Prostate gland (tissue), 2 donors: ENCODE data around the gene BANP. TPM values are rescaled to one million over a fixed set of nuclear protein-coding genes. Genes with fewer than 3 reads are reported as not detected.

Experiments
- DNase-seq: peaks from one replicate; pipeline ENCODE4 v3.0.0-alpha.2; 2019; ENCODE audit warnings: low spot score
- H3K27ac ChIP-seq, 2 donors: fragments of 200-600 bp; sonication (generic); 2 replicates each; pipeline ENCODE4 v1.5.1; 2017 to 2019
- H3K27me3 ChIP-seq: fragments of 200-600 bp; sonication (generic); replicated peaks from 2 replicates; pipeline ENCODE4 v1.5.1; 2019; ENCODE audit not compliant: insufficient read depth
- H3K36me3 ChIP-seq, 2 donors: fragments of 200-600 bp; sonication (generic); 1 replicate in 1 of 2; 2 replicates in 1 of 2; pipeline versions ENCODE4 v1.5.1 to v1.8.1; 2017 to 2019
- H3K4me1 ChIP-seq: fragments of 200-600 bp; sonication (generic); replicated peaks from 2 replicates; pipeline ENCODE4 v1.5.1; 2019
- H3K4me3 ChIP-seq, 2 donors: fragments of 200-600 bp; sonication (generic); 2 replicates each; pipeline ENCODE4 v1.5.1; 2017 to 2019
- H3K9me3 ChIP-seq: fragments of 200-600 bp; sonication (generic); 2 replicates; pipeline ENCODE4 v1.5.1; 2017
- CTCF ChIP-seq, 4 experiments: fragments of 200-600 bp in 2 of 4; fragments of 450-650 bp in 2 of 4; sonication (generic) in 2 of 4; IDR thresholded peaks; 1 replicate in 3 of 4; 2 replicates in 1 of 4; pipeline ENCODE4 v1.5.1; 2016 to 2019; ENCODE audit warnings: antibody characterized with exemption in 4 of 4, mild to moderate bottlenecking in 2 of 4, moderate library complexity in 2 of 4
- POLR2A ChIP-seq: fragments of 450-650 bp; IDR thresholded peaks from one replicate; pipeline ENCODE4 v1.6.1; 2016; ENCODE audit warnings: antibody characterized with exemption, mild to moderate bottlenecking
- POLR2AphosphoS5 ChIP-seq: sonication (generic); formaldehyde crosslinking; IDR thresholded peaks from one replicate; pipeline ENCODE4 v1.6.1; 2017; ENCODE audit warnings: antibody characterized with exemption
- WGBS: methylation state at CpG from one replicate; pipeline ENCODE4 v1.1.5; 2018; 5-methylcytosine and 5-hydroxymethylcytosine counted together
- intact Hi-C: fragments of 100-400 bp; cut with DNase I; formaldehyde crosslinking; loops from one replicate; pipeline ENCODE4 v1.14.2; 2022
- total RNA-seq, 2 donors: library from RNA; depleted of rRNA; stranded (reverse); fragments of >200 nt; gene quantifications; one replicate each; pipeline ENCODE4 v1.1.0, GENCODE V29; 2016

BANP gene
- total RNA-seq, 2 donors from 2014 or later, result 32.2 to 47.3 TPM

- no peak for DNase-seq
- 89% methylated on average over 7 of the region's 7 CpGs for WGBS
- intact Hi-C loops, result no loop called here
- Histone ChIP-seq H3K27me3 (no peaks in the 10 kb centered on the region), H3K9me3 (no peaks in the 10 kb centered on the region), H3K4me3 (no peak overlapping the region), H3K27ac (no peak overlapping the region), H3K4me1 (peaks cover 8% of the 10 kb centered on the region), H3K36me3 (no peaks in the 10 kb centered on the region)
- no peak for TF ChIP-seq CTCF (IDR thresholded peaks at IDR 0.05)
- TF ChIP-seq POLR2A, result no peak
- no peak for TF ChIP-seq POLR2AphosphoS5
Measured at GRCh38 chr16:87968541-87968940, 17.3 kb downstream of the BANP start.

- no peak for TF ChIP-seq POLR2AphosphoS5
- TF ChIP-seq POLR2A, result no peak
- no peak for TF ChIP-seq CTCF (IDR thresholded peaks at IDR 0.05)
- Histone ChIP-seq H3K27ac (no peak overlapping the region), H3K27me3 (no peaks in the 10 kb centered on the region), H3K4me3 (no peak overlapping the region), H3K4me1 (peaks cover 8% of the 10 kb centered on the region), H3K36me3 (no peaks in the 10 kb centered on the region), H3K9me3 (no peaks in the 10 kb centered on the region)
- intact Hi-C loops, result no loop called here
- WGBS, result 65% methylated on average over 3 of the region's 3 CpGs
- DNase-seq, result no peak
Measured at GRCh38 chr16:87970186-87970585, 19.0 kb downstream of the BANP start.

GRCh38 chr16:87971933-87972332 lies 20.7 kb downstream of the BANP start:
- DNase-seq, result no peak
- Histone ChIP-seq H3K27me3 (no peaks in the 10 kb centered on the region), H3K4me3 (no peak overlapping the region), H3K4me1 (no peaks in the 10 kb centered on the region), H3K36me3 (no peaks in the 10 kb centered on the region), H3K27ac (no peak overlapping the region), H3K9me3 (no peaks in the 10 kb centered on the region)
- 100% methylated on average over 2 of the region's 2 CpGs for WGBS
- TF ChIP-seq CTCF (IDR thresholded peaks at IDR 0.05), result no peak
- no peak for TF ChIP-seq POLR2AphosphoS5
- no peak for TF ChIP-seq POLR2A
- intact Hi-C loops, result no loop called here

- TF ChIP-seq CTCF (IDR thresholded peaks at IDR 0.05) (no peak), POLR2A (no peak), POLR2AphosphoS5 (no peak)
- Histone ChIP-seq H3K4me1 (no peaks in the 10 kb centered on the region), H3K4me3 (no peak overlapping the region), H3K27me3 (no peaks in the 10 kb centered on the region), H3K36me3 (no peaks in the 10 kb centered on the region), H3K27ac (no peak overlapping the region), H3K9me3 (no peaks in the 10 kb centered on the region)
- 64% methylated on average over 3 of the region's 3 CpGs for WGBS
- DNase-seq, result no peak
- intact Hi-C loops, result no loop called here
Measured at GRCh38 chr16:87973717-87974116, 22.5 kb downstream of the BANP start.

- Histone ChIP-seq H3K27me3 (no peaks in the 10 kb centered on the region), H3K9me3 (no peaks in the 10 kb centered on the region), H3K4me3 (no peak overlapping the region), H3K27ac (no peak overlapping the region), H3K4me1 (no peaks in the 10 kb centered on the region), H3K36me3 (no peaks in the 10 kb centered on the region)
- DNase-seq, result no peak
- TF ChIP-seq POLR2A, result no peak
- no peak for TF ChIP-seq POLR2AphosphoS5
- no peak for TF ChIP-seq CTCF (IDR thresholded peaks at IDR 0.05)
- 90% methylated on average over 9 of the region's 9 CpGs for WGBS
- intact Hi-C loops, result no loop called here
Measured at GRCh38 chr16:87974178-87974577, 22.9 kb downstream of the BANP start.
